Body of pancreas (tissue), 4 donors: ENCODE data around the gene TELO2.

Experiments
- POLR2A ChIP-seq, 3 donors: fragments of 450-650 bp; IDR thresholded peaks; one replicate each; pipeline ENCODE4 v1.6.1; 2016; ENCODE audit warnings: antibody characterized with exemption in 3 of 3, mild to moderate bottlenecking in 2 of 3
- TF ChIP-seq, protein P1 (sequence below), 7 experiments: fragments of 450-650 bp in 4 of 7; fragments of 200-600 bp in 3 of 7; sonication (generic) in 3 of 7; IDR thresholded peaks; one replicate each; pipeline ENCODE4 v1.5.1; 2016 to 2019; ENCODE audit warnings: antibody characterized with exemption in 7 of 7

DNA sequence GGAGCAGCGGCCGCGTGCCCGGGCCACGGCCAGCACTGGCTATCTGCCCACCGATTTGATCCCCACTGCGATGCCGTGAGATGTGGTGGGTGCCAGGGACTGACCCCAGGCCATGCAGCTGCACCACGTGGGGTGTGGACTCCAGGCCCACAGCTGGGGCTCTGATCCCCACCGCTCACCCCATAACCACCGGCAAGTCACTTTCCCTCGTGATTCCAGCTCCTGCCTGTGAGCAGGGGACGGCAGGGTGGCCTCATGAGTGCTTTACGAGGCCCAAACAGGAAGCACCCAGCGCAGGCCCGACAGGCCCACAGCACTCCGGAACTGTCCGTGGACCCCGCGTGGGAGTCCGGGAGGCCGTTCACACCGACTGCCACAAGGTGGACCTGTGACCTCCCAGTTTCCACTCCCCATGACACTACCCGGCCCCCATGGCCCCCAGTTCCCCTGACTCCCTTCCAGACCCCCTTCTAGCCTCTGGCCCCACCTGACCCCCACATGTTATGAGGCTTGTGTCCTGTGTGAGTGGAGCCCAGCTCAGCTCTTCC lies 5.0 kb upstream of the TELO2 start:
- TF ChIP-seq, protein P1, sequence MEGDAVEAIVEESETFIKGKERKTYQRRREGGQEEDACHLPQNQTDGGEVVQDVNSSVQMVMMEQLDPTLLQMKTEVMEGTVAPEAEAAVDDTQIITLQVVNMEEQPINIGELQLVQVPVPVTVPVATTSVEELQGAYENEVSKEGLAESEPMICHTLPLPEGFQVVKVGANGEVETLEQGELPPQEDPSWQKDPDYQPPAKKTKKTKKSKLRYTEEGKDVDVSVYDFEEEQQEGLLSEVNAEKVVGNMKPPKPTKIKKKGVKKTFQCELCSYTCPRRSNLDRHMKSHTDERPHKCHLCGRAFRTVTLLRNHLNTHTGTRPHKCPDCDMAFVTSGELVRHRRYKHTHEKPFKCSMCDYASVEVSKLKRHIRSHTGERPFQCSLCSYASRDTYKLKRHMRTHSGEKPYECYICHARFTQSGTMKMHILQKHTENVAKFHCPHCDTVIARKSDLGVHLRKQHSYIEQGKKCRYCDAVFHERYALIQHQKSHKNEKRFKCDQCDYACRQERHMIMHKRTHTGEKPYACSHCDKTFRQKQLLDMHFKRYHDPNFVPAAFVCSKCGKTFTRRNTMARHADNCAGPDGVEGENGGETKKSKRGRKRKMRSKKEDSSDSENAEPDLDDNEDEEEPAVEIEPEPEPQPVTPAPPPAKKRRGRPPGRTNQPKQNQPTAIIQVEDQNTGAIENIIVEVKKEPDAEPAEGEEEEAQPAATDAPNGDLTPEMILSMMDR (IDR thresholded peaks at IDR 0.05), result no peak
- TF ChIP-seq POLR2A (IDR thresholded peaks at IDR 0.05), result no peak
